ENCODE measurements around the gene DACH1. TPM values are rescaled to one million over a fixed set of nuclear protein-coding genes. Genes with fewer than 3 reads are reported as not detected.

DACH1 gene
- total RNA-seq, 1 donor from 2014 or later: 0.24 TPM

DNA sequence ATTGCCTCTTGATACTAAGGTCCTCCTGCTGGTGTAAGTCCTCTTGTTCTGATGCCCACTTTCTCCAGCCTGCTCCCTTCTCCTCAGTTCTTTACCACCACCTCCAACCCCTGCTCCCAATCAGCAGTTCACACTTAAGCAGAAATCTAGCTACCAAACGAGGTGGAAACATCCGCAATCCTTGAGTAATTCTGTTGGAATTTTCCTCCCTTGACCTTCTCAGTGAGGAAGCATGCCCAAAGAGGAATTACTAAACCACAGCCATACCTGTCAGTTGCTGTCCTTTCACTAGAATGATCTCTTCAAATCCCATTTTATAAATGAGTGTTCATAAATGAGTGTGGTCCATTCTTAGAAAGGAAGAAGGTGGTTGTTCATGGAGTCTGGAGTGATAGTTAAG, 289.9 kb downstream of the DACH1 start:
- no peak for ATAC-seq

DNA sequence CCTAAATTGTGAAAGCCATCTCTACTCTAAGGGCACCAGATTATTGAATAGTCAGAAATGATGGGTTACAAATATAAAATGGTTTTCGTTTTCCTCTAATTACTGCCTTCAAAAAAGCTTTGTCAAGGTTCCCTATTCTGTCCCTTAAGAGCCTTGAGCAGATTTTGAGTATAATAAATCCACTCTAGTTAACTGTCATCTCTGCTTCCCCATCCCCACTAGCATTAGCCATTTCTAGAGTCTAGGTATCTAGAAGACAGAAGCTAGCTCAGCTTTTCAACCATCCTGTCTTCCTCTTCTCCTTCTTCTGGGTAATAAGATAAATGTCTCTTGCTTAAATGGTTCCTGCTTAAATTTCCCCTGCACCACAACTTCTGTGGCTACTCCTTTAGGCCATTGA, 290.4 kb downstream of the DACH1 start:
- ATAC-seq: no peak

DNA sequence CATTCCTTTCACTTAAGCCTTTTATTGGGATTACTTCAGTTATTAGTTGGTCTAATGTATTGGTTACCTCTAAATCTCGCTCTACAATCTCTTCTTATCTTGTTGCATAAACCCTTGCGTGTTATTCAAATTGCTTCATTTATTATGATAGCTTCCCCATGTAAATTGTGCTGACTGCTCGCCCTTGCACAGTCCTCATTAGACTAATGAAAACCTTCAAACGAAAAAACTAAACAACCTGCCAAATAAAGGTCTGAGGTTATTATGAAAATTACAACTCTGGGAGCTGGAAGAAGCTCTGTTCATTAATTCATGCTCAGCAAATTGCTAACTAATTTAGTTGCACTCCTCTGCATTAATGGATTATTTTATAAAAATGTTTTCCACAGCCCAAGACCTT, 320.1 kb downstream of the DACH1 start:
- no peak for ATAC-seq

DNA sequence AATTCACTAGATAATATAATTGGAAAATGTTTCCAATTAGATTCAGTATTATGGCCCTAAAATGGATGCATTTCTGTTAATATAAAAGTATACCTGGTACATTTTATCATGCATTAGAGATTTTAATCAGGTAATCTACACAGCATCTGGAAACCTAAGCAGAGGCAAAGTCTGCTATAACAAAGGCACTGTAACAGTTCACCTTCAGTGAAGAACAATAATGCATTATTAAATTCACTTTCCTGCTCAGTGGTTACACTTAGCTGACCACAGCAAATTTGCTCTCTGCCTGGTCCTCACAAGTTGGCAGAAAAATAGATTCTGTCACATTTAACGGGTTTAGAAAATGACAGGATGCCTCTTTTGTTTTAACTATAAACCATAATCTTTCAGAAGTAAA, 326.9 kb downstream of the DACH1 start:
- no peak for ATAC-seq

DNA sequence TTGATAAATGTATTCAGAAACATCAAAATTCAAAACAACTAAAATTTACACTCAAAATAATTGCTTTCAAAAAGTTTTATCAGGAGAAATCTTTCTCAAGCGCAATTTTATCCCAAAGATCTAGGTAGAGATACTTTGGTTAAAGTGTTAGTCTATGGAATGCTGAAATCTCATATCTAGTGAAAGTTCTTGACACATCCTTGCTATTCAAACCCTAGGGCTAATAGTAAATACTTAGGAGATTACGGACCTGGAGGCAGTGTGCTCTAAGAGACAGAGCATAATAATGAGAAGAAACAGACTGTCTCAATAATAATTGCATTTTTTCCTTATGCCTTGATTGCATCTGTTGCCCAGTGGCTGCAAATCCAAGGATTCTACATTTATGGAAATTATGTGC, 330.8 kb downstream of the DACH1 start:
- no peak for ATAC-seq

DNA sequence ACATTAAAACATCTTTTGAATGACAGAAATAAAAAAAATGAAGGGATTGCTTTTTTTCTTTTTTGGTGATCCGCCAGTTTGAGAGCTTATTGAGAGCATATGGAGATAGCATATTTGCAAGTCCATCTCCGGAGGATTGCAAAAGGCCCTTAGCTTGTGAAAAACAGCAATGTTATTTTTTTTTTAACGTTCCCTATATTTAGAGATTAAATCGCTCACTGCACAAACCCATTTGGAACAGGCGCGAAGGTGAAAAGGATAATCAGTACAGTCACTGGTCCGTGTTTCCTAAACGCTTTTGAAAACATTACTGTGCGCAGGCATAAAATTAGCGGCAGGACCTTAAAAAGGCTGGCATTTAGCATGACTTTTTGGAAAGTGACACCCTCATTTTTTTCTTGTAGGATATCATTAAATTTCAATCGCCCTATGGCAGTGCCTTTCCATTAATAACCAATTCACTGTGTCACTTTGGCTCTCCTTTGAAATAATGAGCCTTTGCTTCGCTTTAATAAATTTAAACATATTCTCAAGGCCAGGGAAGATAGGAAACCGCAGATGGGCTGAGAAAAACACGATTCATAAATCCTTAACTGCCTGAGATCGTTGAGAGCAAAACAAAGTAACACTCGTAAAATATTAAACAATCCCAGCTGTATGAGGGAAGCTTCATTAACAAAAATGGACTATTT, 342.2 kb downstream of the DACH1 start:
- no peak for ATAC-seq

DNA sequence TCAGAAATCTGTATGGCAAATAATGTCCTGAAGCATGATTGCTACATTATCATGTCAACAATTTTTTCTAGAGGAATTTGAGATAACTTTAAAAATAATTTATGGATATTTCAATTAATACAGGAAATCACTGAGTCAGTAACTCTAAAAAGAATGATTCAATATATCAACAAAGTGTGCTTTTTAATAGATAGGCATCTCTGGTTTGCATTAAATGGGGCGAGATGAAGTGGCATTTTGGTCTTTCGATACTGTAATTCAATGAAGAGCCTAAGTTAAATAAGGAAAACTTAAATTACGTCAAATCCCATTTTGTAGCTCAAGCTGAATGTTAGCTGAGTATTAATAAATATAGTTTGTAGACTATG, 342.8 kb downstream of the DACH1 start:
- ATAC-seq: no peak

DNA sequence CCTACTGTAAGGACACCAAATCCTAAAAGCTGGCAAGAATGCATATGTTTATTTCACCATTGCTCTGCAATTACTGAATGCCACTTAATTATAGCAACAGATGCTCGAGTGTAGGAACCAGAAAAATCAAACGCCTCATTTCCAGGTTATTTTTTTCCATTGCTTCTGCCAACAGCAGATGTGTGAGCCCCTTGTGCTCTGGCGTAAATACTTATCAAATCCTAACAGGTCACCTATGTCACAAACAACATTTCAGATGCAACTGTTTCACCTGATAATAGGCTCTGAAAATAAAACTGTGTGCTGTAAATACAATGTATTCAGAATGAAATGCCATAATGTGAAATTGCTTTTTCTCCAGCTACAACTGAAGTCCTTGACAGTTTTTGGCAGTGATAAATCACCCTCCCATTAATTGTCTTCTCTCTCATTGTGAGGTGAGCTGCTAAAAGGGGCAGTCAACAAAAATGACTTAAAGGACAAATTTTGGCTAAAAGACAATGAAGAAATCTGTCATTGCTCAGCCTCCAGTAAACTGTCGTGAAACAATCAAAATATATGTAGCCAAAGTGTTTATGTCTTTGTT, 344.0 kb downstream of the DACH1 start:
- no peak for ATAC-seq

DNA sequence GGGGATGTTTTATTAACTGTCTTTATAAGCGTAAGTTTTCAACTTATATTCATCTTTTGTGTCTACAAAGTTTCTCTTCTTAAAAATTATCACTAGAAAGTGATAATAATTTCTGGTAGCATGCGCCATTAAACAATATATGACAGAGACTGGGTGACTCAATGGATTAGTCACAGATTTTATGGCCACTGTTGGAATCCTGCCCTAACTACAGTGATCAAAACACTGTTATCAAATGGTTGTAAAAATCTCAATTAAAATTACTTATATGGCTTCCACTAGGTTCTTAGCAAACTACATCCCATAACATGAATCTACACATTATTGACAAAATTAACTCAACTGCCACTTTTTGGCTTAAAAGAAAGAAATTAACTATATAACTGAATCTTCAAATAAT, 350.0 kb downstream of the DACH1 start:
- no peak for ATAC-seq

DNA sequence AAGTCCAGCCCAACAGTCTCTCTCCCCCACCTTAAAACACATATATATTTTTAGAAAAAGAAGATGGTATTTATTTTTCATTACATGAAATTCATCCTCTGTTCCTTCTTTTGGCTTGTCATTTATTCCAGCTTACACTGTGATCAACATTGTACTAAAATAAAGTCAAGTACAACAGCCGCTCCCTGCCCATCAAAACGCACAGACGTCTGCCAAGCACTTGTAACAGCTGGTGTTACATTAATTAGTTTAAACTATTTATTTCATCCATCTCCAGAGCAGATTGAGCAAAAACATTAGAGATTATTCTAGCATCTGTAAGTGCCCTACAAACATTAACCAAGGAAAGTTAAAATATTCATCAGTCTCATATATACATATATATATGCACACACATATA, 350.5 kb downstream of the DACH1 start:
- no peak for ATAC-seq

DNA sequence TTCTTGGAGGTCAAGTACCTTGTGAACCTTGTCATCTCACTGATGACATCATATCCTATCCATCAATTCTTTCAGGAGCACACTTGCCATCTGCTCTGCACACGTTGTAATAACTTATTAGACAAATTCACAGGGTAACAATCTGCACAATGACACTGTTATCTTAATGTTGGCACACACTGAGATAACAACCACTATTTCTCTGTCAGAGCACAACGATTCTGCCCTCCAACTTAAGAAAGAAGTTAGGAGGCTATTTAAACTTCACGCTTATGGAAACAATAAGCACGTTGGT, 351.3 kb downstream of the DACH1 start:
- ATAC-seq: no peak

DNA sequence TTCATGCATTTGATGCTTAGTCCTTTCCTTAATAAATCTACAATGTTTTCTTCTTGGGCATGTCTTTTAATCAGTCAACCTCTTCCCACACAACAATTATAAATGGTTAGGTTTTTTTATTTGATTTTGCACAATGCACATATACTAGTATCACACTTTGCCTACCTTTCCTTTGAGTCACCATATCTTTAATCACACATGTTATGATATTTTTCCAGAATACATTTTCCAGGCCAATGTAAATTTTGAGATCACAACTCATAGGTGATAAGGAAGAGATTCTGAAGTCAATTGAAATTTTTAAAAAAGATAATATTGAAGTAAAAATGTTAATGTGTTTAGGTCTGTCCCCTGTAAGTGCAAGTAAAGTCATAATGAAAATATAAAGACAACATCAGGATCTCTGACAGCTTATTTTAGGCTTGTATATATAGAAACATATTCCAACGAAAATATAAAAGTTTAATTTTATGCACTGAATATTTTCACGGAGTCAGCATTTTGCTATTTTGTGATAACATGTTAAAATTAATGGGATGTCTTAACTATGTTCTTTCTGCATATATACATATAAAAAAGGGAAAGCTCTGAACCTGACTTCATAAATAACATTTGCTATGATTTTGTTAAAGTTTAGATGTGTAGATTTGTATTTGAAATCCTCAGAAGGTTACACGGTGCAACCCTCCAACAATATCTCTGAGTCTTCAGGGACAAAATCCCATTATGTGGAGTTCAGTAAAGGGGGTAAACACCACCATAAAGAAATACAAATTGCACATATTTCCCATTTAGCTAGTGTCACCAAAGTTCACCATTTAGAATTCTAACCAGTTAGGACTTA, 351.9 kb downstream of the DACH1 start:
- no peak for ATAC-seq

DNA sequence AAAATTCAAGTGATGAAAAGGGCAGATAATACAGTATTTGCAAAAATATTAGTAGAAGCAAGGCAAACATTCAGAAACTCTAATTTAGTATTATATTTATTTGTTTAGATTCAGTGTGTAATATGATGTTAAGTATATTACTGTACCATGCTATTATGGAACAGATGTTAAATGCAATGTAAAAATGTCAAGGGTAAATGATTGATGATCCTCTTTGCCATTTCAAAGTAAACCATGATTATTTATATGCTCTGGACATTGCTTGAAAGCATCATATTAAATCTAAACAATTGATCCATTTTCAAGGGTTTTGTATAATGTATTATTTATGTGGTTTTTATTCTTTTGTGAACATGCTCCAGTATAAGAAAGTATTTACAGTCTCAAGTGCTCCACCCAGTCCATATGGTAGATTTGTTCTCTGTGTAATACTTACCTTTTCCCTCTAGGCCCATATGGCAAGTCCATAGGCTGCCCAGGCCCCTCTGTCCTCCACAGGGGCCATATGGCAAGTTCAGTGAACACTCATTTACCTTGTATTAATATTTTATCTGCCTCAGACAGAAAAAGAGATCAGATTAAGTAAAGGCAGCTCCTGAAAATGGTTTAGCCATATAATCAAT, 353.5 kb downstream of the DACH1 start:
- no peak for ATAC-seq

DNA sequence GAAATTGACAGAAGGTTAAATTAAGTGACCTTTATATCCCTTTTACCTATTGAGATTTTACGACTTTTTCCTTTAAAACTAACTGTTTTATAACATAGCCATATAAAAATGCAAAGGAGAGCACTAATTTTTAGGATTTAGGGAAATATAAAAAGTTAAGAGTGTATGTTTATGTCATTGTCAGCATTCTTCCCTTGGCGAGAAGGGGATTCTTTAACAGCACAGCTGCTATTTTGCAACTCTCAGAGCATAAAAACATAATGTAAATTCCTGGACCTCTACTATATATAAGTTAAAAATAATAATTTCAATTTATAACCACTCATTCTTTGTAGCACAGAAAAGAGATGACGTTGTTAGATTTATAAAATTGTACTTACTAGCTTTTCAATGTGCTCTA, 363.2 kb downstream of the DACH1 start:
- no peak for ATAC-seq

DNA sequence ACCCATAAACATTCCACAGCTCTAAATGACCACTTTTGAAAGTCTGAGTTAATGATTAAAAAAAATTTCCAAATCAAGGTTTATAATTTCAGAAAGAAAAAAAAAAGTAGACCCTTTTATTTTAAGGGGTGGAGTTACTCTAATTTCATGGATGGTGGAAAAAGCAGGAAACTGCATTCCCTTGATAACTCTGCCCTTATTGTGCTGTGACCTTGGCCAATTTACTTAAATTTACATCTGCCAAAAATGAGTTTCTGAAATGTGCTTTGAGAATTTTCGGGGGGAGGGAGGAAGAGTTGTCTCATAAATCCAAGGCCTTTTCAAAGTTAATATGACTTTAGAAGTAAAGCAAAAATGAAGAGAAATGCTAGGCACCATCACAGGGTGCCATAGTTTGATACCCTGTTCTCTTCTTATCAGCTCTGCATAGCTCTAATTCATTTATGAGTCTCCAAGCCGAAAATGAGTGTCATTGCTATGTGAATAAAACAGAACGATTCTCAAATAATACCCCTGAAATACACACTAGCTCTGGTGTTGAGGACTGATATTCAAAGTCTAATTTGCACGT, 367.0 kb downstream of the DACH1 start:
- ATAC-seq: no peak

DNA sequence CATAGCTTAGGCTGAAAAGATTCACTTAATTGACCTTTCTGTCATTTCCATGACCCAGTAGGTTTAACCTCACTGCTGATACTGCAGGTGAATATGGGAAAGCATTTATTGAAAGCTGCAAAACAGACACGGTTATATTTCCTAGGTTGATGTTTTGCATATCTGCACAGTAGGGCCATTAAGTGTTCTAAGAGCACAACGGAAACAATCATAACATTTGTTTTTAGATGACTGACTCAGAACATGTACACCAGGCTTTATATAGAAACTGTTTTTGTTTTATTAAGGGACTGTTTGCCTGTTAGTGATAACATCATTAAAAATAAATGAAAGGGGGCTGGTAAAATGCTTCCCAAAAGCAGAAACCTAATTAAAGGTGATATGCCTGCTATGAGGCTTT, 367.8 kb downstream of the DACH1 start:
- no peak for ATAC-seq

DNA sequence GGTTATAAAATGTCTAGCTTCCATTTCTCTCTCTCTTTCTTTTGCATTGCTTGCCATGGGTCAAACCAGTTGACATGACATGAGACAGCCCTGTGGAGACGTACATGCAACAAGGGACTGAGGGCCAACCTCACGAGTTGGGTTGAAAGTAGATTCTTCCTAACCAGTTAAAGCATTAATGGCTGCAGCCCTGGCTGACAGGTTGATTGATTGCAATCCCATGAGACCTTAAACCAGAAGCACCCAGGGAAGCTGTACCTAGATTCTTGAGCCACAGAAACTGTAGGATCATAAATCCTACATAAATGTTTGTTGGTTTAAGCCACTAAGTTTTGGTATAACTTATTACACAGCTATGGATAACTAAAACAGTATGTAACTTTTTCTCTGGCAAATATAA, 373.8 kb downstream of the DACH1 start:
- ATAC-seq: no peak

DNA sequence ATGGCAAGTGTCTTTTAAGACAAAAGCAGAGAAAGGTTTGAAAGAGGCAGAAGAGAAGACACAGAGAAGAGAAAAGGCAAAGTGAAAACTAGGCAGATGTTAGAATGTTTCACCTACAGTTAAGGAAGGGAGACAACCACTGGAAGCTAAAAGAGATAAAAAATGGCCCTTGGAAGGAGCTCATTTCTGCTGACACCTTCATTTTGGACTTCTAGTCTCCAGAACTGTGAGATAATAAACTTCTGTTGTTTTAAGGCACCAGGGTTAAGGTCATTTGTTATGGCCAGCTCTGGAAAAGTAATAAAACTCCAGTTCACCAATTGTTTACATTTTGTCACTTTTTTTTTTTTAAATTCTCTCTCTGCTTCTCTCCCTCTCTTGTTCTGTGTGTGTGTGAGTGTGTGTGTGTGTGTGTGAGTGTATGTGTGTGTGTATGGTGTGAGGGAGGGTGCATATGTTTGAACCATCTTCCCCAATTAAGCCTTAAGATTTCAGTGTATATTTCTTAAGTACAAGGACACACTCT, 374.6 kb downstream of the DACH1 start:
- ATAC-seq: no peak

DNA sequence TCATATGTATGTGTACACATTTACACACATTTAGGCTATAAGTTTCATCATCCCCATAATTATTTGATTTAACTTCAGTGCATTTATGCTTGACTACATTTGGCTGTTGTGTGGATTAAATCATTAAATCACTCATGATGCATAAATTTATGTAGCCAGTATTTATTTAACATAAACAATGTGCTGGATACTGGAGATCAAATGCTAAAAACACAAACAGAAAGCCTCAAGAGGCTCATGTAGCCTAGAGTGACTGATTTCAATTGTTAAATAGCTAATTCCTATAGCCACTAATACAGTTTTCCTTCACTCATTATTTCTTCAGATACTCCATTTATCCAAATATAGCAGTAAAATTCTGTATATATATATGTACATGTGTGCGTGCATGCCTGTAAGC, 376.0 kb downstream of the DACH1 start:
- no peak for ATAC-seq

DNA sequence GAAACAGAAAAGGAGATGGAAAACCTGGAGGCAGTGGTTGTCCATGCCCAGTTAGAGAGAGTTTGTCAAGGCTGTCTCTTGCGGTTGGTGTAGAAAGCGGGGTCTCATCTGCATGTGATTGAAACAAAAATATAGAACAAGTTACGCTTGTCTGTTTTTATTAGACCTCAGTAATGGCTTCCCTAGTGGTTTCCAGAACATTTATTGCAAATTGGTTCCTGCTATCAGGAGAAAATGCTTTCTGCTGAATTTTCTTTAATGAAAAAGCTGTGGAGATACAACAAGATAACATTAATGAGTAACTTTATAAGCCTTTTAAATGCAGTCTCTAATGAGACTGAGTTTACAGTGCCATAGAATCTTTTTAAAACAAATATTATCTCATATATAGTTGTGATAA, 378.0 kb downstream of the DACH1 start:
- no peak for ATAC-seq

DNA sequence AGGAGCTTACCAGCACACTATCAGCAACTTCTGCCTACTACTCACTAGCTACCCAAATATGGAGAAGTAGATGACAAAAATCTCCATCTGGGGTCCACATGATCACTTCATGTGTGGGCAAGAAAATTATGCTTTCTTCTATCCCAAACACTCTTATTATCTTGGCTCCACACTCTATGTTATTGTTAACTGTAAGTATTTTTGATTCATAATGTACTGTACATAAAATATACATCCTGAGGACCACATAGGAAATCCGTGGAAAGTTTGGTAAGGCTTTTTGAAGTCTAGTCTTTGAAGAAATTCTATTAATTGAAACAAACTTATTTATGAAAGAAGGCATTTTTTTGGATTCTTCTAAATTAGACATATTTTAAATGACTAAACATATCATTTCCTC, 378.8 kb downstream of the DACH1 start:
- no peak for ATAC-seq

DNA sequence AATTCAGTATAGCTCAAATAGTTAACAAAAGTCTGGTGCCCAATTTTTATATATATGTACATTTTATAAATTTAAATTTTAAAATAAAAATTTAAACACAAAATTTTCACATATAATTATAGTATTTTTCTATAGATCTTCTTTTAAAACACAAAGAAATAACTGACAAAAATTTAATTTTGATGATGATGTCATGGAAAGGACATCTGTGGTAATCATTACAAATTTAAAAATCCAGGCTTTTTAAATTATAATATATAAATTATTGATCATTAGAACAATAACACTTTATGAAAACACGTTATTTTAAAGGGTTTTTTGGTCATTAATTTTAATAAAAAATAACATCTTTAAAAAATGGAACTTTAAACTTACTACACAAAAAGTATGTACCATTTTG, 381.1 kb downstream of the DACH1 start:
- no peak for ATAC-seq

DNA sequence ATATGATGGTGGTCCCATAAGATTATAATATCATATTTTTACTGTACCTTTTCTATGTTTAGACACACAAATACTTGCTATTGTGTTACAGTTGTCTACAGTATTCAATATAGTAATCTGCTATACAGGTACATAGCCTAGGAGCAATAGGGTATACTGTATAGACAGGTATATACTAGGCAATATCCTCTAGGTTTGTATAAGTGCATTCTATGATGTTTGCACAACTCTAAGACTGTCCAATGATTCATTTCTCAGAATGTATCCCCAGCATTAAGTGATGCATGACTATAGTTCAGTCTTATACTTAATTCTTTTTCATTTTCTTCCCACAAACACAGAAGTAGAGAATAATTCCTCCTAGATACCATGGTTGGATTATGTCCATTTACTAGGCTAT, 383.3 kb downstream of the DACH1 start:
- no peak for ATAC-seq

Data from esophagus mucosa (tissue), 1 donor.